HG03175 (cell line): ENCODE measurements around the gene CHGA.

Source experiments
- ATAC-seq: cut with Tn5 transposase; IDR thresholded peaks from one replicate; pipeline ENCODE4 v1.9.1; 2021; ENCODE audit warnings: mild to moderate bottlenecking, moderate library complexity; ENCODE audit not compliant: unreplicated experiment

The CHGA gene

GRCh38 chr14:92974541-92975345 lies 51.8 kb downstream of the CHGA start:
- no peak for ATAC-seq

GRCh38 chr14:92976268-92976667 lies 53.3 kb downstream of the CHGA start:
- ATAC-seq = no peak

GRCh38 chr14:92978229-92979021 lies 55.5 kb downstream of the CHGA start:
- no peak for ATAC-seq

GRCh38 chr14:92980866-92981265 lies 57.9 kb downstream of the CHGA start:
- no peak for ATAC-seq

GRCh38 chr14:92981726-92982125 lies 58.8 kb downstream of the CHGA start:
- ATAC-seq = no peak

- no peak for ATAC-seq
Observed at GRCh38 chr14:92982956-92983355, 60.0 kb downstream of the CHGA start.

- no peak for ATAC-seq
Observed at GRCh38 chr14:92984082-92984788, 61.3 kb downstream of the CHGA start.
